Hepatocyte (in vitro differentiated cells): ENCODE measurements around the gene FBN1. TPM values are rescaled to one million over a fixed set of nuclear protein-coding genes. Genes with fewer than 3 reads are reported as not detected.

Experiments
- DNase-seq: peaks from one replicate; pipeline ENCODE4 v3.0.0-alpha.2; 2016; ENCODE audit warnings: low spot score
- H2AFZ ChIP-seq: fragments of 200-600 bp; sonication (generic); 2 replicates; pipeline ENCODE4 v1.6.0; 2016; ENCODE audit warnings: antibody characterized with exemption, mild to moderate bottlenecking
- H3K27ac ChIP-seq: fragments of 200-600 bp; sonication (generic); 2 replicates; pipeline ENCODE4 v1.5.1; 2016; ENCODE audit warnings: mild to moderate bottlenecking
- H3K27me3 ChIP-seq: fragments of 200-600 bp; sonication (generic); 2 replicates; pipeline ENCODE4 v1.6.1; 2016
- H3K36me3 ChIP-seq: fragments of 200-600 bp; sonication (generic); replicated peaks from 2 replicates; pipeline ENCODE4 v1.5.1; 2016; ENCODE audit warnings: low read depth; ENCODE audit not compliant: insufficient read depth
- H3K4me1 ChIP-seq: fragments of 200-600 bp; sonication (generic); 2 replicates; pipeline ENCODE4 v1.5.1; 2016; ENCODE audit warnings: mild to moderate bottlenecking, moderate library complexity; ENCODE audit not compliant: insufficient read depth
- H3K4me2 ChIP-seq: fragments of 200-600 bp; sonication (generic); 2 replicates; pipeline ENCODE4 v1.6.0; 2016
- H3K4me3 ChIP-seq: fragments of 200-600 bp; sonication (generic); 2 replicates; pipeline ENCODE4 v1.5.1; 2016; ENCODE audit warnings: mild to moderate bottlenecking
- H3K79me2 ChIP-seq: fragments of 200-600 bp; sonication (generic); 2 replicates; pipeline ENCODE4 v1.6.0; 2017; ENCODE audit warnings: mild to moderate bottlenecking
- H3K9me2 ChIP-seq: fragments of 200-600 bp; sonication (generic); replicated peaks from 2 replicates; pipeline ENCODE4 v1.6.0; 2017; ENCODE audit warnings: mild to moderate bottlenecking; ENCODE audit not compliant: insufficient read depth
- H3K9me3 ChIP-seq: fragments of 200-600 bp; sonication (generic); 2 replicates; pipeline ENCODE4 v1.5.1; 2016; ENCODE audit warnings: low read depth, mild to moderate bottlenecking
- H4K20me1 ChIP-seq: fragments of 200-600 bp; sonication (generic); 2 replicates; pipeline ENCODE4 v1.6.0; 2016; ENCODE audit warnings: mild to moderate bottlenecking; ENCODE audit not compliant: insufficient read depth, poor library complexity, severe bottlenecking
- EZH2 ChIP-seq: fragments of 200-600 bp; sonication (generic); IDR thresholded peaks from 2 replicates; pipeline ENCODE4 v1.6.1; 2016; ENCODE audit warnings: antibody characterized with exemption, mild to moderate bottlenecking, borderline replicate concordance
- EZH2phosphoT487 ChIP-seq: fragments of 200-600 bp; sonication (generic); IDR thresholded peaks from one replicate; pipeline ENCODE4 v1.6.1; 2018; ENCODE audit warnings: antibody characterized with exemption, mild to moderate bottlenecking, low read depth, moderate library complexity; ENCODE audit not compliant: unreplicated experiment, severe bottlenecking
- WGBS: methylation state at CpG from one replicate; pipeline ENCODE4 v1.1.6; 2016; ENCODE audit warnings: low lambda C conversion rate; ENCODE audit errors: missing lambda C conversion rate; 5-methylcytosine and 5-hydroxymethylcytosine counted together
- polyA plus RNA-seq: library from polyadenylated mRNA; unstranded; fragments of >200 nt; fragmentation: Nextera tagmentation; extraction: Ambion mirVana; gene quantifications from 2 replicates; pipeline ENCODE4 v1.2.1, GENCODE V29; 2016
- total RNA-seq: library from RNA; depleted of rRNA; stranded (reverse); fragments of >200 nt; gene quantifications from 2 replicates; pipeline ENCODE4 v1.2.3, GENCODE V29; 2014
- TF ChIP-seq, protein P1 (sequence below): fragments of 200-600 bp; sonication (generic); IDR thresholded peaks from 2 replicates; pipeline ENCODE4 v1.5.1; 2016; ENCODE audit warnings: antibody characterized with exemption, mild to moderate bottlenecking; ENCODE audit not compliant: poor library complexity

The FBN1 gene
- total and polyA plus RNA-seq, 2 experiments from 2014 or later = 76.6 to 199 TPM

DNA sequence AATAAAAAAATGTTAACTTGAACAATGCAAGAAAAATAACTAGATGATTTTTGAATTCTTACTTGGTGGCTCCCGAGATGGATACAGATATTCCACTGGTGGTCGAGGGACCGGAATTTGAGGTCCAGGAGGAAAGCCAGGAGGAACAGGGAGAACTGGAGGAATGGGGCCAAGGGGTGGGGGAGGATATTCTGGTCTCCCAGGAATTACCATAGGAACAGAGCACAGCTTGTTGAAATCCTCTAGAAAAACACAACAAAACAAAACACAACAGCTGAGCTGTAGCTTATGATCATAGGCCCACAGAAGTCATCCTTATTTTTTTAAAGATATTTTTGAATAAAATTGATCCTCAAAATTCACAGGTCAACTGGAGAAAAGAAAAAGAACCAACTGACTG is 129.4 kb downstream of the FBN1 start:
- Histone ChIP-seq H3K36me3 (no peaks in the 10 kb centered on the region), H3K4me1 (no peaks in the 10 kb centered on the region), H3K27ac (no peak overlapping the region), H3K9me3 (no peaks in the 10 kb centered on the region), H3K4me3 (no peak overlapping the region), H3K9me2 (no peaks in the 10 kb centered on the region), H4K20me1 (no peaks in the 10 kb centered on the region), H2AFZ (no peak overlapping the region), H3K4me2 (no peak overlapping the region), H3K79me2 (no peaks in the 10 kb centered on the region), H3K27me3 (no peaks in the 10 kb centered on the region)
- WGBS = 98% methylated on average over 3 of the region's 3 CpGs
- TF ChIP-seq EZH2 (no peak), EZH2phosphoT487 (no peak)
- TF ChIP-seq, protein P1, sequence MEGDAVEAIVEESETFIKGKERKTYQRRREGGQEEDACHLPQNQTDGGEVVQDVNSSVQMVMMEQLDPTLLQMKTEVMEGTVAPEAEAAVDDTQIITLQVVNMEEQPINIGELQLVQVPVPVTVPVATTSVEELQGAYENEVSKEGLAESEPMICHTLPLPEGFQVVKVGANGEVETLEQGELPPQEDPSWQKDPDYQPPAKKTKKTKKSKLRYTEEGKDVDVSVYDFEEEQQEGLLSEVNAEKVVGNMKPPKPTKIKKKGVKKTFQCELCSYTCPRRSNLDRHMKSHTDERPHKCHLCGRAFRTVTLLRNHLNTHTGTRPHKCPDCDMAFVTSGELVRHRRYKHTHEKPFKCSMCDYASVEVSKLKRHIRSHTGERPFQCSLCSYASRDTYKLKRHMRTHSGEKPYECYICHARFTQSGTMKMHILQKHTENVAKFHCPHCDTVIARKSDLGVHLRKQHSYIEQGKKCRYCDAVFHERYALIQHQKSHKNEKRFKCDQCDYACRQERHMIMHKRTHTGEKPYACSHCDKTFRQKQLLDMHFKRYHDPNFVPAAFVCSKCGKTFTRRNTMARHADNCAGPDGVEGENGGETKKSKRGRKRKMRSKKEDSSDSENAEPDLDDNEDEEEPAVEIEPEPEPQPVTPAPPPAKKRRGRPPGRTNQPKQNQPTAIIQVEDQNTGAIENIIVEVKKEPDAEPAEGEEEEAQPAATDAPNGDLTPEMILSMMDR = no peak
- DNase-seq = no peak

GRCh38 chr15:48515500-48515899 is 130.0 kb downstream of the FBN1 start:
- H3K27me3 ChIP-seq = no peaks in the 10 kb centered on the region
- H2AFZ ChIP-seq = no peak overlapping the region
- H3K4me1 ChIP-seq = no peaks in the 10 kb centered on the region
- H4K20me1 ChIP-seq = no peaks in the 10 kb centered on the region
- WGBS = 69% methylated on average over 2 of the region's 2 CpGs
- no peak overlapping the region for H3K4me3 ChIP-seq
- H3K27ac ChIP-seq = no peak overlapping the region
- H3K79me2 ChIP-seq = no peaks in the 10 kb centered on the region
- TF ChIP-seq, protein P1 = no peak
- TF ChIP-seq EZH2phosphoT487 (no peak), EZH2 (no peak)
- DNase-seq = no peak
- H3K36me3 ChIP-seq = no peaks in the 10 kb centered on the region
- no peak overlapping the region for H3K4me2 ChIP-seq
- no peaks in the 10 kb centered on the region for H3K9me2 ChIP-seq
- H3K9me3 ChIP-seq = no peaks in the 10 kb centered on the region

- Histone ChIP-seq H3K36me3 (no peaks in the 10 kb centered on the region), H3K4me1 (no peaks in the 10 kb centered on the region), H4K20me1 (no peaks in the 10 kb centered on the region), H3K4me3 (no peak overlapping the region), H3K27me3 (no peaks in the 10 kb centered on the region), H2AFZ (no peak overlapping the region), H3K9me3 (no peaks in the 10 kb centered on the region), H3K9me2 (no peaks in the 10 kb centered on the region), H3K79me2 (no peaks in the 10 kb centered on the region), H3K27ac (no peak overlapping the region), H3K4me2 (no peak overlapping the region)
- WGBS = 65% methylated on average over 2 of the region's 2 CpGs
- DNase-seq = no peak
- TF ChIP-seq EZH2 (no peak), EZH2phosphoT487 (no peak)
- TF ChIP-seq, protein P1 = no peak
These were observed 131.2 kb downstream of the FBN1 start for GRCh38 chr15:48514103-48514816.
